Fibroblast of skin of abdomen (primary cell): ENCODE data around the gene RPL7L1. TPM values are rescaled to one million over a fixed set of nuclear protein-coding genes. Genes with fewer than 3 reads are reported as not detected.
"Not testable (repeated sequence)": the region's sequence is repeated elsewhere in the genome, so short reads cannot be mapped to it uniquely, and the experiment has no call there.

Experiments used
- DNase-seq: peaks from one replicate; pipeline ENCODE4 v3.0.0-alpha.2; 2013
- polyA plus RNA-seq, 2 experiments: library from polyadenylated mRNA; unstranded; fragments of 120-200 nt; gene quantifications; one replicate each; pipeline ENCODE4 v1.2.1, GENCODE V29; 2013; ENCODE audit not compliant: insufficient read length in 2 of 2

Gene RPL7L1
- polyA plus RNA-seq (2013, experiment 1 of 2; ENCODE audit: insufficient read length) = 91.2 TPM
- 87.3 TPM for polyA plus RNA-seq (2013, experiment 2 of 2; ENCODE audit: insufficient read length)

DNA sequence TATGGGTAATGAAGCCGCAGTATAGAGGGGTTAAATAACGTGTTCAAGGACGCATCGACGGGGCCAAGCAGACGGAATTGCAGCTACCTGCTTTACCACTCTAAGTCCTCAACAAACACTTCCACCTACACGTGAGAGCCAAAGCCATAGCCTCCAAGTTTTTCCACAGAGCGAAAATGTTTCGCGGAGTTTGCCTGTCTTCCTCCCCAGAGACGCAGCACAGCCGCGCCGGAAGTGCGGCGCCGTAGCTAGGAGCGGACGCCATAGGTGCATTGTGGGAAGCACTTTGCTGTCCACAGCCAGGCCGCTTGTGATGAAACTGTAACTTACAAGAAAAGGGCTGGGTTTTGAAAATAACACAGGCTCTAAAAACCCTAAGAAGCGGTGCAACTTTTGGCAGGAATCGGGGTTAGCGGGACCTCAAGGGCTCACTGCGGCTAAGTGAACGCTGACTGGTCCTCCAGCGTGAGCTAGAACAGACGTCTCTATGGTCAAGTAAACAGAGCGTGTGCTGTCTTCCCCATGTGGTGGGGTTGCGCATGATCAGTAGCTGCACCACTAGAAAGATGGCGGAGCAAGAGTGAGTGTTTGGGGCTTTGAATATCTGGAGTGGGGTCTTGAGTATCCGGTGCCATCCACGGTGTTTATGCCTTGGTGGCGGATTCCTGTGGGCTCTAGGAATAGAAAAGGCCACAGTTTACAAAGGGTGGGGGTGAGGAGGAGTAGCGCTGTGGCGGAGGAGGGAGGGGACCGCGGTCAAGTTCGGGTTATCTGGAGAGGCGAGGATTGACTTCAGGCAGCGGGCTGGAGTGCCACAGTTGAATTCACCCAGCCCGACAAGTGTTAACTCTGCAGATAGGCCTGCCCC lies at the start of gene RPL7L1:
Gene RPL7L1, plus strand, starts transcription at position 245 of the 868 bp plus-strand sequence. Its CDS starts 295 bp downstream, at position 540.
- DNase-seq = peak; percentile 88

DNA sequence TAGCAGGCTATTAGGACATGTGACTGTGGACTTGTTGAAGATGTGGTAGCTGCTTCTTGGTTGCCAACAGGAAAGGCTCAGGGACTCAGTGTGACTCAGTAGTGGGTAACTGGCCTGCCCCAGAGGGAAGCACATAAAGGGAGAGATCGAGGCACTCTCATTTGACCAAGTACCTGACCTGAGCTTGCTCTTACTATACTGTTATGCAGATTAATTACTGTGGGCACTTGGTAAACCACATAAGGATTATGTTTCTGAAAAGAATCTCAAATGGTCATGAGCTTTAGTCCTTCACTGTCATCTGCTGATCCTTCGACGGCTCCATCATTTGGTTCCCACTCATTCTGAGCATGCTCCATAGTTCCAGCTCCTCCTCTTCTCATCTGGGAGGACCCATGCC lies 48.2 kb upstream of the RPL7L1 start:
- no peak for DNase-seq

DNA sequence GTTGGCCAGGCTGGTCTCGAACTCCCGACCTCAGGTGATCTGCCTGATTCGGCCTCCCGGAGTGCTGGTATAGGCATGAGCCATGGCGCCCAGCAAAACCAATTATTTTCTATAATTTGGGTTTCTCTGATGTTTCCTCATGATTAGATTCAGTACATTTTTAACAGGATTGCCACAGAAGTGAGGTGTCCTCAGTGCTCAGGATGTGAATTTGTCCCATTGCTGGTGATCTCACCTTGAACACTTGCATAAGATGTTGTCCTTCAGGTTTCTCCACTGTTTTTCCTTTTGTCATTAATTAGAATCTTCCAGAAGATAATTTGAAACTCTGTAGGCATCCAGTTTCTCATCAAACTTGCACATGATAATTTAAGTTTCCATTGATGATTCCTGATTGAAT lies 45.4 kb upstream of the RPL7L1 start:
- DNase-seq = no peak

DNA sequence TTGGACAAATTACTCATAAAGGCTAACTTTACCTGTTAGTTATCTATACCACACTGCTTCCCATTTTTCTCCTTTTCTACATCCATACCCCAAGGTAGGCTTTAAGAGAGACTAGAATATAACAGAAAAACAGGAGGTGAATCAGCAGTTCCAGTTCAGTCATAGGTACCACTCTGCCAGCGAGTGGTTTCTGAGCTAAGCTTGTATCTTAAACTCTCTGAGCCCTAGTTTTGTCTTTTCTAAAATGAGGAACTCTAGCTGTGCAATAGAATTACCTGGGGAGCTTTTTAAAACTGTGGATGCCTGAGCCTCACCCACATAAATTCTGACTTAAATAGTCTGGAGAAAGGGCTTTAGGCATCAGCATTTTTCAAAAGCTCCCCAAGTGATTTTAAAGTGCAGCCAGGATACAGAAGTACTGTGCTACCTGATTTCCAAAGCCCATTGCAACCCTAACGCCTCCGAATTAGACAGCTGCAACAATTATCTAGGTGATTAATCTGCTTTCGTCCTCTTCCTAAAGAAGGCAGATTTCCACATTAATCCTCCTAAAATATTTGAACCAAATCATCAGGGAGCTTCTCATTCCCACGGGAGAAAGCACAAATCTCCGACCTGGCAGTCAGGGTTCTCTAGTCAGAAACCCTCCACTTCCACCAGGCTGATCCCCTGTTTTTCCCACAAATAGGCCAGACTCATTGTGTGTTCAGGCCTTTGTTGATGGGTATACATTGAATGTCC lies 37.4 kb upstream of the RPL7L1 start:
- no peak for DNase-seq

DNA sequence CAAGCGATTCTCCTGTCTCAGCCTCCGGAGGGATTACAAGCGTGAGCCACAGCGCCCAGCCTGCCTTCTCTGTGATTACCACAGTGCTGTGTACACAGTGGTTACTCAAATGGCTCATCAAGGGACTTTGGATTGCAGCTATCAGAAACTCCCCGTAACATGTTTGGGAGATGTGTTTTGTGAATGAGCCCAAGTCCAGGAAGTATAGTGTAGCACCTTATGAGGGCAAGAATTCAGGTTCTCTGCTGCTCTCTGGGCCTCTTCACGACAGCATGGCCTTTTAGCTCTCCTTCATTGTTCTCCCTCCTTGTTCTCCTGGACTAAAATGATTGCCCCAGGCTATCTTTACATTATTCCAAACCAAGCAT lies 34.1 kb upstream of the RPL7L1 start:
- DNase-seq = no peak

DNA sequence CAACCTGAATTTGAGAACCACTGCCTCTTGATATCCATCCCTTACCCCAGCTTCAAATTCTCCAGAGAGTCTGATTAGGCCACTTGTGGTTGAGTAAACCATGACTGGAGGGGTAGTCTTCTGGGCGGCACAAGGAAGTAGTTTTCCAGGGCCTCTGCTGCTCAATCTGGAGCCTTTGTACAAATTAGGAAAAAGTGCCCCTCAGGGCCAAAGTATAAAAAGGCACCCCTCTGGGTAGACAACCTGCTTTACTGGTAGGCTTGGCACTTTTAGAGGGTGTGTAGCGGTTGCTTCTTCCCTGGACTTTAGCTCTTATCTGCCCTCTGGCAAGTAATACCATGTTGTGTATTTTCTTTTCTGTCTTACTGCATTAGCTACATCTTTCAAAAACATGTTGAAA lies 32.9 kb upstream of the RPL7L1 start:
- DNase-seq = no peak

DNA sequence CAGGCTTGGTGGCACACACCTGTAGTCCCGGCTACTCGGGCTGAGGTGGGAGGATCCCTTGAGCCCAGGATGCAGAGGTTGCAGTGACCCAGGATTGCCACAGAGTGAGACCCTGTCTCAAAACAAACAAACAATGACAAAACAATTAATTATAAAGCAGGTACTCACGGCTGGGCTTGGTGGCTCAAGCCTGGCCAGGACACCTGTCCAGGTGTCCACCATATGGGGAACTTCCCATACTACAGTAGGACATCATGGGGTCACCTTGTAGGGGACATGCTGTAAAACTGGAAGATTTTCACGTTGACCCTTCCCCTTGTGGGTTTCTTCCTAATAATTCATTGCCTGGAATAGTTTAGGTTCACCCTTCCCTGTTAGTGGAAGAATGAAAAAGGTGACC lies 30.7 kb upstream of the RPL7L1 start:
- DNase-seq = no peak

DNA sequence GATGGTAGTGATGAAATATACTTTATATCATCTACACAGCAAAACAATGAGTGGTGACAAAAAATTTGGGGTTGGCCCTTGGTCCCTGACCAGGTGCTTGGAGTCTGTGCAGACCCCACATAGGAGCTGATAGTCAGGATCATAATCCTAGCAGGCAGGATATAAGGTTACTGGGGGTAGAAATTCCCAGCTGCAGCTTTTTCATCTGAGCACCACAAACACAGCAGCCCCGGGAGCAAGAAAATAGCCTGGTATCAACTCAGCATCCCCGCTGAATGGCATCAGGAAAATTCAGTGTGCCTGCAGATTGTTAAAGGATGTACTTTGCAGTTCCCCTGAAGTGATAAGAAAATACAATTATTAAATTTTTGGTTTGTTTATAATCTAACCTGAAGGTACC lies 27.8 kb upstream of the RPL7L1 start:
- no peak for DNase-seq

DNA sequence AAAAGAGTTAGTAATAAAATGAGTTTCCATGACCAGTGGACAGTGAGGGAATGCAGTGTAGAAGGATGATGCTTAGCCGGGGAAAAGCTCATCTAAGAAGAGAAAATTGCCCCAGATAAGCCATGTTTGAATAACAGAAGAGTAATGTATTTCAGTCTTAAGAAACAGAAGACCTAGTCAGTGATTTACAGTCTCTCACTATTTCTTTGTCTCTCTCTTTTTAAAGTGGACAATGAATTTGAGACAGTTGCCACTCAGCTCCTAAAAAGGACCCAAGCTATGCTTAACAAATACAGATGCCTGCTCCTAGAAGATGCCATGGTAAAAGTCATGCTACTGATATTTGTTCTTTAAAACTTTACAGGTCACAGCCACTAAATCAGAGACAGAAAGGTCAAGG lies 19.4 kb upstream of the RPL7L1 start:
- DNase-seq = no peak

DNA sequence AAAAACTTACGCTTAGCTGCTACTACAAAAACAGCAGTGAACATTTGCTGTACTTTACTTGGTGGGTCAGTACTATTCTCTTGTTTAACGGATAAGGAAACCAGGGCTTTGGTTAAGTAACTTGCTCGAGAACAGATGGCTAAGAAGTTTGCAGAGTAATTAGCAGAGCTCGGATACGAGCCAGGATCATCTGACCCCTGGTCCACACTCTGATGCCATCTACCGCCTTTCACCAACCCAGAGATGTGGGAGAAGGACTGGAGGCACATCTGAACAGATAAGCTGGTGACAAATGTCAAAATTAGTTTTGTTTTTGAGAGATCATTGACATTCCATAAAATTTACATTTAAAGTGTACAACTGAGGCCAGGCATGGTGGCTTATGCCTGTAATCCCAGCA lies 18.9 kb upstream of the RPL7L1 start:
- DNase-seq = no peak

DNA sequence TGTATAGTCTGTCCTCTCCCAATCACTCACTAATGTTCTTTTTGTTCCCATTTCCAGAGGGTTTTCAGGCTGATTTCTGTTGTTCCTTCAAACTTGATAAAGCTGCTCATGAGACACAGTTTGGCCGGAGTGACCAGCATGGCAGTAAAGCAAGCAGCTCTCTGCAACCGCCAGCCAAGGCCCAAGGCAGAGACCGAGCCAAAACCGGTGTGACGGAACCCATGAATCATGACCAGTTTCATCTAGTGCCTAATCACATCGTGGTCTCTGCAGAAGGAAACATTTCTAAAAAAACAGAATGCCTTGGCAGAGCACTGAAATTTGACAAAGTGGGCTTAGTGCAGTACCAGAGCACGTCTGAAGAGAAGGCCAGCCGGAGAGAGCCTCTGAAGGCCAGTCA lies 14.8 kb upstream of the RPL7L1 start:
- no peak for DNase-seq

DNA sequence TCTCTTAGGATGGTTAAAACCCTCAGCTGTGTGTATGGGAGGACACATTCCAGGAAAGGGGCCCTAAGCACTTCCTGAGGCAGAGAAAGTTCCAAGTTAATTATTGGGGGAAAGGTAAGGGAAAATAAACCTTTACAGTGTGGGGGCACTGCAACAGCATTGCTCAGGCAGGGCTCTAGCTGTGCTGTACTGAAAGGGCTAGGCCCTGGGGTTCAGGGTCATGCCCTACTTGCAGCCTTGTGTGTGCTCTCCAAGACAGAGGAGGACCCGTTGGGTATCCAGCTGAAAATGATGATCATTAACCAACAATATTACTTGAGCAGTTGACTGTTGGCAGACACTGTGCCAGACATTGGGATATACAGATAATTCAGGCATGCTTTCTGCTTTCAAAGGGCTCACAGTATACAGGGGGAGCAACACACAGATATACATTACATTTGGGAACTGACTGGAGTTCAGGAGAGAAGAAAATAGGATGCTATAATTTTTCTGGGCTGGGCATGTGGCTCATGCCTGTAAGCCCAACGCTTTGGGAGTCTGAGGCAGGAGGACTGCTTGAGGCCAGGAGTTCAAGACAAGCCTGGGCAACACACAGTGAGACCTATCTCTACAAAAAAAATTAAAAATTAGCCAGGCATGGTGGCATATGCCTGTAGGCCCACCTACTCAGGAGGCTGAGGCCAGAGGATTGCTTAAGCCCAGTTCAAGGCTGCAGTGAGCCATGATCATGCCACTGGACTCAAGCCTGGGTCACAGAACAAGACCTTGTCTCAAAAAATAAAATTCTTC lies 9.1 kb upstream of the RPL7L1 start:
- no peak for DNase-seq

DNA sequence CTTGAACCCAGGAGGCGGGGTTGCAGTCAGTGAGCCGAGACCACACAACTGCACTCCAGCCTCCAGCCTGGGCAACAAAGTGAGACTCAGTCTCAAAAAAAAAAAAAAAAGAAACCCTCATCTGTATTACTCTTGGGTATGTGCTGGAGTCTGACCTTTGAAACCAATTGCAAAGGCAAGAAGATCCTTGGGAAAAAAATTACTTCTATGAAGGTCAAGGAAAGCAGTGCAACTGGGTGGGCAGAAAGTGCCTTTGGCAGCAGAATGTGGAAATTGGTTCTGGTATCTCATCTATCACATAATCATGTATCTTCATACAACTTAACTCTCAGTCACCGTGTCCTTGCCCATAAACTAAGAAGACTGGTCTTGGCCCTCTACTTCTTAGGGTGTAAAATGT lies 7.7 kb upstream of the RPL7L1 start:
- no peak for DNase-seq

DNA sequence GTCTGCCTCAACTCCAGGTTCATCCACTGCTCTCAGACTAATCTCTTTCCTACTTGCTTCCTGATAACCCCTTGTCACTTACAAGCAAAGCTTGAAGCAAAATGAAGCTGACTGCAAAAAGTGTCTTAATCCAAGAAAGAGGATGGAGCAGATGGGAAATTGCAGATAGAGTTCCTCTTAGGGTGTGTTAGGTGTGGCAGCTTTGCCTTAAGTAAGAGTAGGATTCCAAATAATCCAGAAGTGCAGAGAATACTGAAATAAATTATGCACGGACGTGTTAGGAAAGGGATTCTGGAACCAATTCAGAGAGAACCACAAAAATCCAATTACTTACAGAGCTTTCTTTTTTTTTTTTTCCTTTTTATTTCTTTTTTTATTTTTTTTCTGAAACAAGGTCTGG lies 6.1 kb upstream of the RPL7L1 start:
- DNase-seq = peak; percentile 14

DNA sequence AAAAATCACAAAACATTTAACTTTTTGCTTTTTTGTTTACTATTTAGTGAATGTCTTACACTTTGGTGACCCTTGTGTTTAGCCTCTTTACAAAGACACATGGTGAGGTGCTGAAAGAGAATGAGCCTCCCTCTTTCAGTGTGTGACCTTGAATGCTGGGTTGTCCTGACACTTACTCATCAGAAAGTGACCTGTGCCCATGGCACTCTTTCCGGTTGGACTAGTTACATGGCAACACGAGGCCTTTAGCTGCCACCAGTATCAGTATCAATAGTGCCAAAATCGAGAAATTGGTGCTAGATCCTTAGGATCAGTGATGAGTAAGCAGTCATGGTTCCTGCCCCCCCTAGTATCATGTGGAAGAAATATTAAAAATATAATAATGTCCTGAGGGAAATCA lies 1.7 kb upstream of the RPL7L1 start:
- no peak for DNase-seq

DNA sequence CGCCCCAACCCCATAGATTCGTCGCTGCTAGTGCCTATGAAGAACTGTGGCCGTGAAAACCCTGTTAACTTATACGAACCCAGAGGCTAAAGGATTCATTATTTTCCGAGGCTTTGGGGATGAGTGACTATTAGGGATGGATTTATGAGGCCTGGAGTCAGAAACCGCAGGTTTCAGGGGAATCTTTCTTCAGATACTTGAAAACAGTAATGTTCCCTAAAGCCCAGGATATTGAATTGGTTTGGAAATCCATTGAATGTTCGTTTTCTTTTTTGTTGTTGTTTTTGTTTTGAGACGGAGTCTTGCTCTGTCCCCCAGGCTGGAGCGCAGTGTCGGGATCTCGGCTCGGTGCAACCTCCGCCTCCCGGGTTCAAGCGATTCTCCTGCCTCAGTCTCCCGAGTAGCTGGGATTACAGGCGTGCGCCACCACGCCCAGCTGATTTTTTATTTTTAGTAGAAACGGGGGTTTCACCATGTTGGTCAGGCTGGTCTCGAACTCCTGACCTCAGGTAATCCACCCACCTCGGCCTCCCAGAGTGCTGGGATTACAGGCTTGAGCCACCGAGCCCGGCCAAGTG lies 913 bp downstream of the RPL7L1 start:
- not testable (repeated sequence) for DNase-seq

DNA sequence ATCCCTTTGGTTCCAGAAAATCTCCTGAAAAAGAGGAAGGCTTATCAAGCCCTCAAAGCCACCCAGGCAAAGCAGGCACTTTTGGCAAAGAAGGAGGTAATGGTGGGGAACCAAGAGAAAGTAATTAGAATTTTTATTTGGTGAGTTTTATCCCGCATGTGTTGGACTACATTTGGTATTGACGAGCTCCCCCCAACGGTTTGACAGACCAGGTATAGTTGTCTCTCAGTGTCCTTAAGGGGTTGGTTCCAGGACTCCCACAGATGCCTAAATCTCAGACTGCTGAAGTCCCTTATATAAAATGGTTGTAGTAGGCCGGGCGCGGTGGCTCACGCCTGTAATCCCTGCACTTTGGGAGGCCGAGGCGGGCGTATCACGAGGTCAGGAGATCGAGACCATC lies 1.5 kb downstream of the RPL7L1 start:
- not testable (repeated sequence) for DNase-seq

DNA sequence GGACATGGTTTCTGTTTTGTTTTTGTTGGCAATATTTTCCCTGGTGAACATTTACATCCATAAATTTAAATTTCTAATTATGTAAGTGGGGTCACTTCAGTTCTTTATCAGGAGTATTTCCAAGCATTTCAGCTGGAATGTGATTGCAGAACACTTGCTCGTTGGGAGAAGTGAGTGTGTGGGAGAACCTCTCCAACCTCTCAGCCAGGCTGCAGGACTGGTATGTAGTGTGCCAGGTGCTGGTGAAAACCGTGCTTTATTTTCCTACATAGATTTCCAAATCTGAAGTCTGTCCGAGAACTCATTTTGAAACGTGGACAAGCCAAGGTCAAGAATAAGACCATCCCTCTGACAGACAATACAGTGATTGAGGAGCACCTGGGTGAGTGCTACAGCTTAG lies 6.3 kb downstream of the RPL7L1 start:
- no peak for DNase-seq

DNA sequence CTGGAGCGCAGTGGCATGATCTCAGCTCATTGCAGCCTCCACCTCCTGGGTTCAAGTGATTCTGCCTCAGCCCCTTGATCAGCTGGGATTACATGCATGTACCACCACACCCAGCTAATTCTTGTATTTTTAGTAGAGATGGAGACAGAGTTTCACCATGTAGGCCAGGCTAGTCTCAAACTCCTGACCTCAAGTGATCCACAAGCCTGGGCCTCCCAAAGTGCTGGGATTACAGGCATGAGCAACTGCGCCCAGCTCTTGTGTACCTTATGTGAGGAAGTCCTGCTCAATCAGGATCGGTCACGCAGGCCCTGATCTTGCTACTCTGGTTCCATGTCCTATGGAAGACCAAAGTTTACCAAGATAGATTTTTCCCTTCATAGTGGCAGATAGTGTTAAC lies 8.8 kb downstream of the RPL7L1 start:
- not testable (repeated sequence) for DNase-seq

DNA sequence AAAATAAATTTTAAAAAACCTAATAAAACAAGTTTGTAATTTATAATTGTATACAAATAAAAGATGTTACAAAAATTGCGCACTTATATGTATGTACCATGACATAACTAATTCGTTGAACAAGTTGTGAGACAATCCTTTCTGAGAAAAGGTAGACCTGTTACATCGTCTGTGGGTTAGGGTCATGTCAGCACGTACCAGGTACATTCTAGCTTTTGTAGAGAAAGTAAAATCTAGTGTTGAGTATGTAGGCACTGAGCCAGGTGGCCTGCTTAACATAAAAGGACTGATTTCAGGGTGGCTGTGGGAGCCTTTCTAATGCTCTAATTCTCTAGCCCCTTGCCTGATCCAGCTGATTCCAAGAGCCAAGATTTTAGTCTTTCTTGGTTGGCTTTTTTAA lies 10.4 kb downstream of the RPL7L1 start:
- no peak for DNase-seq

DNA sequence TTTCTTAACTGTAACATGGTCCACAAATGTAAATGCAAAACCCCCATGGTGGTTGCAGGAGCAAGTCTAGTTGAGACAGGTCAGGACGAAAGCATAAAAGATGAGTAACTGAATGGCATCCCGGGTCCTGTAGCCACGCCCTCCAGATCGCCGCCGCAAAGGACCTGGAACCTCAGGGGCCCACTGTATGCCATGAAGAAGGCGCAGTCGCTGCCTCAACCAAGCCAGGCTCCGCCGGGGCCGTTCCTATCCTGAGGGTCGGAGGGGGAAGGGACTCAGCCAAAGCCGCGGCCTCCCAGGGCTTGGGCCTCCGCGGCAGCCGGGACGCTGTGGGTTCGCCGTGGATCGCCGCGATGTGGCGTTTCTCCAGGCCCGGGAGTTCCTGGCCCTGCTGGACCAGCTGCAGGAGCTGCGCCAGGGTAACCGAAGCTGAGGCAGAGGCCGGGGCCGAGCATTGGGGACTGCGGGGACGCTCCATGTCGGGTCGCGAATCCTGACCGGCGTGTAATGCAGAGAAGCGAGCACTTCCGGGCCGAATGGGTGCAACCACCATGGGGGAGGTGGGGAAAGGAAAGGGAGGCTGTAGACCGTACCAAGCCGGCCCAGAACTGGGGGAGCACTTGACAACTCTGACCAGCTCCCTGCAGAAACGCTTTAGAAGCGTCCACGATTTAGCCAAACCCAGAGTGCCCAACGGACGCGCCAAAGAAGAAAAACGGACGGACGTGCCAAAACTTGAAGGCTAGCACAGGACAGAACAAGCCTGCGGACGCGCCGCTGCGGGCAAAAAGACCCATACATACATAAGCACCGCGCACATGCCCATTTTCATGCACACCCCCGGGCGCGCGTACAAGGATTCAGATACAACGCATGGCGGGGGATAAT lies 11.1 kb downstream of the RPL7L1 start:
- DNase-seq = peak; percentile 98
